Type B pancreatic cell (in vitro differentiated cells): ENCODE measurements around the gene FAM124A. TPM values are rescaled to one million over a fixed set of nuclear protein-coding genes. Genes with fewer than 3 reads are reported as not detected.

Source experiments
- DNase-seq: peaks from one replicate; pipeline ENCODE4 v3.0.0; 2021; ENCODE audit warnings: mixed read lengths; ENCODE audit not compliant: unreplicated experiment; ENCODE audit errors: extremely low spot score
- H3K27ac Mint-ChIP-seq: 2 replicates; pipeline ENCODE4 v1.8.0; 2021; ENCODE audit warnings: mild to moderate bottlenecking, mixed read lengths
- H3K27me3 Mint-ChIP-seq: 2 replicates; pipeline ENCODE4 v1.8.0; 2021; ENCODE audit warnings: mixed read lengths
- H3K36me3 Mint-ChIP-seq: 2 replicates; pipeline ENCODE4 v1.8.0; 2021; ENCODE audit warnings: mixed read lengths
- H3K4me1 Mint-ChIP-seq: one replicate; pipeline ENCODE4 v1.8.0; 2021; ENCODE audit warnings: mixed read lengths; ENCODE audit not compliant: unreplicated experiment
- H3K4me3 Mint-ChIP-seq: 2 replicates; pipeline ENCODE4 v1.8.0; 2021; ENCODE audit warnings: mild to moderate bottlenecking, mixed read lengths
- H3K9me3 Mint-ChIP-seq: 2 replicates; pipeline ENCODE4 v1.8.0; 2021; ENCODE audit warnings: mixed read lengths
- total RNA-seq: library from RNA; stranded (reverse); gene quantifications from 2 replicates; pipeline ENCODE4 v1.2.1, GENCODE V29; 2021; ENCODE audit warnings: low replicate concordance
- TF ChIP-seq, protein P1 (sequence below): fragments of 200-600 bp; sonication (generic); conservative IDR thresholded peaks from 2 replicates; pipeline ENCODE4 v1.5.0; 2021; ENCODE audit warnings: antibody characterized with exemption, mild to moderate bottlenecking

The FAM124A gene
- total RNA-seq, 1 donor from 2014 or later = 4.5 TPM

DNA sequence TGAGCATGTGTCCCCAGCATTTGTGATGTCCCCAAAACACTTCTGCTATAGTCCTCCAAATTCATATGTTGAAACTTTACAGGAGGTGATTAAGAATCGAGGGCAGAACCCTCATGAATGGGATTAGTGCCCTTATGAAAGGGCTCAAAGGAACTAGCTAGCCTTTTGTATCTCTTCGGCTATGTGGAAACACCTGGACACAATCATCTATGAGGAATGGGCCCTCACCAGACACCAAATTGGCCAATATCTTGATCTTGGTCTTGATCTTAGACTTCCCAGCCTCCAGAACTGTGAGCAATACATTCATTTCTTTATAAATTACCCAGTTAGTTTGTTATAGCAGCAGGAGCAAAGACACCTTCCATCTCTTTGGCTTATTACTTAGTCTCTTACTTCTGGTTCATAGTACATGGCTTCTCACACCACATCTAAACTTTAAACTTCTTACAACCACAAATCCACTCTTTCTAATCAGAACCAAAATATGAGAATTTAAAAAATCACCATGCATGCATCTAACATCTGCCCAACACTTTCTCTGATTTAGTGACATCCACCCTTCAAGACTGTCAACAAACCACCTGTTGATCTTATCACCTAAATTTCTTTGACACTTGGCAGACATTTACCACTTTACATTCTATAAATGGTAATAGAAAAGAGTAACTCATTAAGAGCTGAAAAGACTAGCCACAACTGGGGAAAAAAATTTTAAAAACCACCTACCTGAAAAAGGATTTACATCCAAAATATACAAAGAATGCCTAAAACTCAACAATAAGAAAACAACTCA is 110.6 kb downstream of the FAM124A start:
- Mint-ChIP-seq H3K9me3 (no peaks in the 10 kb centered on the region), H3K4me1 (no peaks in the 10 kb centered on the region), H3K27ac (no peak overlapping the region), H3K36me3 (no peaks in the 10 kb centered on the region), H3K4me3 (no peak overlapping the region), H3K27me3 (peaks cover 5% of the 10 kb centered on the region)
- DNase-seq = no peak
- TF ChIP-seq, protein P1, sequence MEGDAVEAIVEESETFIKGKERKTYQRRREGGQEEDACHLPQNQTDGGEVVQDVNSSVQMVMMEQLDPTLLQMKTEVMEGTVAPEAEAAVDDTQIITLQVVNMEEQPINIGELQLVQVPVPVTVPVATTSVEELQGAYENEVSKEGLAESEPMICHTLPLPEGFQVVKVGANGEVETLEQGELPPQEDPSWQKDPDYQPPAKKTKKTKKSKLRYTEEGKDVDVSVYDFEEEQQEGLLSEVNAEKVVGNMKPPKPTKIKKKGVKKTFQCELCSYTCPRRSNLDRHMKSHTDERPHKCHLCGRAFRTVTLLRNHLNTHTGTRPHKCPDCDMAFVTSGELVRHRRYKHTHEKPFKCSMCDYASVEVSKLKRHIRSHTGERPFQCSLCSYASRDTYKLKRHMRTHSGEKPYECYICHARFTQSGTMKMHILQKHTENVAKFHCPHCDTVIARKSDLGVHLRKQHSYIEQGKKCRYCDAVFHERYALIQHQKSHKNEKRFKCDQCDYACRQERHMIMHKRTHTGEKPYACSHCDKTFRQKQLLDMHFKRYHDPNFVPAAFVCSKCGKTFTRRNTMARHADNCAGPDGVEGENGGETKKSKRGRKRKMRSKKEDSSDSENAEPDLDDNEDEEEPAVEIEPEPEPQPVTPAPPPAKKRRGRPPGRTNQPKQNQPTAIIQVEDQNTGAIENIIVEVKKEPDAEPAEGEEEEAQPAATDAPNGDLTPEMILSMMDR = no peak

DNA sequence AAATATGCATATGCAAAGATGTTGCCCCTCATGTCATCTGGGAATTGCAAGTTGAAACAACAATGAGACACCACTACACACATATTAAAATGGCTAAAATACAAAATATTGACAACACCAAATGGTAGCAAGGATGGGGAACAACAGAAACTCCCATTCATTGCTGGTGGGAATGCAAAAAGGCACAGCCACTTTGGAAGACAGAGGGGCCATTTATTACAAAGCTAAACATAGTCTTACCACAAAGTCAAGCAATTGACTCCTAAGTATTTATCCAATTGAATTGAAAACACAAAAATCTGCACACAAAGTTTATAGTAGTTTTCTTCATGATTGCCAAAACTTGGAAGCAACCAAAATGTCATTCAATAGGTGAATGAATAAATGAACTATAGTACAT is 111.2 kb downstream of the FAM124A start:
- no peak overlapping the region for H3K27ac Mint-ChIP-seq
- DNase-seq = no peak
- H3K27me3 Mint-ChIP-seq = peaks cover 5% of the 10 kb centered on the region
- no peaks in the 10 kb centered on the region for H3K4me1 Mint-ChIP-seq
- no peaks in the 10 kb centered on the region for H3K36me3 Mint-ChIP-seq
- TF ChIP-seq, protein P1 = no peak
- no peak overlapping the region for H3K4me3 Mint-ChIP-seq
- no peaks in the 10 kb centered on the region for H3K9me3 Mint-ChIP-seq

DNA sequence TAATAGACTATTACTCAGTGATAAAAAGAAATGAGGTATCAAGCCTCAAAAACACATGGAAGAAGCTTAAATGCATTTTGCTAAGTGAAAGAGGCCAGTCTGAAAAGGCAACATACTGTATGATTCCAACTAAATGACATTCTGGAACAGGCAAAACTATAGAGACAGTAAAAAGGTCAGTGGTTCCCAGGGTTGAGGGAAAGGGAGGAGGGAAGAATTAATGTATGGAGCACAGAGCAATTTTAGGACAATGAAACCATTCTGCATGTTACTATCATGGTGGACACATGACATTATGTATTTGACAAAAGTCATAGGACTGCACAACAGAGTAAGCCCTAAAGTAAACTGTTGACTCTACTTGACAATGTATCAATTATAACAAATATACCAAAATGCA is 111.6 kb downstream of the FAM124A start:
- DNase-seq = no peak
- TF ChIP-seq, protein P1 = no peak
- no peak overlapping the region for H3K4me3 Mint-ChIP-seq
- no peaks in the 10 kb centered on the region for H3K9me3 Mint-ChIP-seq
- no peak overlapping the region for H3K27ac Mint-ChIP-seq
- peaks cover 5% of the 10 kb centered on the region for H3K27me3 Mint-ChIP-seq
- H3K36me3 Mint-ChIP-seq = no peaks in the 10 kb centered on the region
- no peaks in the 10 kb centered on the region for H3K4me1 Mint-ChIP-seq

Other genes with a start within 250 kb of the FAM124A start
- gene C13orf42, start 111.1 kb upstream of the FAM124A start, total RNA-seq = not detected in 2 replicates
- gene SERPINE3, start 117.3 kb downstream of the FAM124A start, total RNA-seq = 0.12 and 0.36 TPM in 2 replicates
- gene INTS6, start 230.6 kb downstream of the FAM124A start, total RNA-seq = 34.6 and 44.7 TPM in 2 replicates